OCI-LY3 (cell line): ENCODE results near the gene ERLEC1.

ENCODE experiments used
- H2AFZ ChIP-seq: fragments of 200-600, 300-600 bp; shearing (Covaris generic); 2 replicates; pipeline ENCODE4 v1.6.0; 2014; ENCODE audit warnings: antibody characterized with exemption, low read depth, low read length
- H3K27ac ChIP-seq: fragments of 200-600, 300-600 bp; sonication (generic); 2 replicates; pipeline ENCODE4 v1.5.1; 2014; ENCODE audit warnings: mild to moderate bottlenecking, low read length, moderate library complexity, mixed read lengths
- H3K27me3 ChIP-seq: fragments of 200-600, 300-600 bp; sonication (generic); 2 replicates; pipeline ENCODE4 v1.6.1; 2014; ENCODE audit warnings: low read depth, low read length, mixed read lengths
- H3K36me3 ChIP-seq: fragments of 200-600, 300-600 bp; sonication (generic); replicated peaks from 2 replicates; pipeline ENCODE3; 2014; ENCODE audit warnings: low read depth, low read length, mixed read lengths
- H3K4me1 ChIP-seq: fragments of 300-600, 200-600 bp; sonication (generic); 2 replicates; pipeline ENCODE4 v1.6.1; 2014; ENCODE audit warnings: low read length, mixed read lengths
- H3K4me2 ChIP-seq: fragments of 200-600, 300-600 bp; sonication (generic); 2 replicates; pipeline ENCODE4 v1.6.1; 2014; ENCODE audit warnings: low read length, mixed read lengths
- H3K4me3 ChIP-seq: fragments of 300-600, 200-600 bp; sonication (generic); 2 replicates; pipeline ENCODE4 v1.5.1; 2014; ENCODE audit warnings: antibody characterized with exemption, mild to moderate bottlenecking, low read length, moderate library complexity
- H3K79me2 ChIP-seq: fragments of 300-600, 200-600 bp; shearing (Covaris generic); 2 replicates; pipeline ENCODE4 v1.6.1; 2014; ENCODE audit warnings: mild to moderate bottlenecking, low read length, mixed read lengths
- H3K9ac ChIP-seq: fragments of 300-600, 200-600 bp; shearing (Covaris generic); 2 replicates; pipeline ENCODE4 v1.6.0; 2014; ENCODE audit warnings: mild to moderate bottlenecking, low read length, moderate library complexity
- H3K9me3 ChIP-seq: fragments of 200-600, 300-600 bp; shearing (Covaris generic); 2 replicates; pipeline ENCODE4 v1.6.1; 2014; ENCODE audit warnings: low read length, mixed read lengths; ENCODE audit not compliant: insufficient read depth
- H4K20me1 ChIP-seq: fragments of 200-600, 300-600 bp; sonication (generic); 2 replicates; pipeline ENCODE4 v1.6.1; 2016; ENCODE audit warnings: low read length, mixed read lengths; ENCODE audit not compliant: insufficient read depth
- EZH2phosphoT487 ChIP-seq: fragments of 200-600 bp; shearing (Covaris generic); IDR thresholded peaks from 2 replicates; pipeline ENCODE4 v1.6.1; 2018; ENCODE audit warnings: antibody characterized with exemption, mixed run types, low read depth
- TF ChIP-seq, protein P1 (sequence below): fragments of 200-600, 300-600 bp; sonication (generic); IDR thresholded peaks from 2 replicates; pipeline ENCODE4 v1.5.1; 2014; ENCODE audit warnings: antibody characterized with exemption, low read length, low read depth

Gene ERLEC1

DNA sequence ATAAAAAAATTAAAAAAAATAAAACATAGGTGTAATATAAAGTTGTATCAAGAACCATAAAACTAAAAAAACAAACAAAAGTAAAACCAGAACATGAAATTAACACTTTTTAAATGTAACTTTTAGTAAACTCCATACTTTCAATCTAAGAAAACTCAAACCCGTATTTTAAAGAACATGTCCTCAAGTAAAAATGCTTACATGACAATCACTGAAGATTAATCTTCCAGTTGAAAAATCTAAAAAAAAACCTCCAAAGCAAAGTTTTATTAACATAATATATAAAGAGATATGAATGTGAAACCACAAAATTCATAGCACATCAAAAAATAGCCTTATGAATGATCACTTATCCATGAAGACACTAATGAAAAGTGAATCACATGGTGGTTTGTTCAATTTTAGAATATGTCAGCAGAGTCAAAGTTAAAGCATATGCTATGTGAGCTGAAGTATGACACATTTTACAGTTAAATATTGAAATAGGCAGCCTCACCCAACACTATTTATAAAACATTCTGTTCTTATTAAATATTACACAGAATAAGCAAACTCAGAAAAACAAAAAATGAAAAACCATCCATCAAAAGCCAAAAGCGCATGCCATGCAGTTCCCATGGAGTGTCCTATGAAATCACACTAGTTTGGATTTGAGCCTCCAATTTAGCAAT, 42.3 kb upstream of the ERLEC1 start:
- no peak for TF ChIP-seq EZH2phosphoT487
- TF ChIP-seq, protein P1, sequence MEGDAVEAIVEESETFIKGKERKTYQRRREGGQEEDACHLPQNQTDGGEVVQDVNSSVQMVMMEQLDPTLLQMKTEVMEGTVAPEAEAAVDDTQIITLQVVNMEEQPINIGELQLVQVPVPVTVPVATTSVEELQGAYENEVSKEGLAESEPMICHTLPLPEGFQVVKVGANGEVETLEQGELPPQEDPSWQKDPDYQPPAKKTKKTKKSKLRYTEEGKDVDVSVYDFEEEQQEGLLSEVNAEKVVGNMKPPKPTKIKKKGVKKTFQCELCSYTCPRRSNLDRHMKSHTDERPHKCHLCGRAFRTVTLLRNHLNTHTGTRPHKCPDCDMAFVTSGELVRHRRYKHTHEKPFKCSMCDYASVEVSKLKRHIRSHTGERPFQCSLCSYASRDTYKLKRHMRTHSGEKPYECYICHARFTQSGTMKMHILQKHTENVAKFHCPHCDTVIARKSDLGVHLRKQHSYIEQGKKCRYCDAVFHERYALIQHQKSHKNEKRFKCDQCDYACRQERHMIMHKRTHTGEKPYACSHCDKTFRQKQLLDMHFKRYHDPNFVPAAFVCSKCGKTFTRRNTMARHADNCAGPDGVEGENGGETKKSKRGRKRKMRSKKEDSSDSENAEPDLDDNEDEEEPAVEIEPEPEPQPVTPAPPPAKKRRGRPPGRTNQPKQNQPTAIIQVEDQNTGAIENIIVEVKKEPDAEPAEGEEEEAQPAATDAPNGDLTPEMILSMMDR, result no peak
- no peak overlapping the region for H2AFZ ChIP-seq
- H3K27ac ChIP-seq, result peak overlapping the region; percentile 25; the same call in 1 of the 2 replicates
- H3K27me3 ChIP-seq, result no peaks in the 10 kb centered on the region
- peaks cover 12% of the 10 kb centered on the region for H3K36me3 ChIP-seq
- no peaks in the 10 kb centered on the region for H3K9me3 ChIP-seq
- no peaks in the 10 kb centered on the region for H4K20me1 ChIP-seq
- H3K79me2 ChIP-seq, result no peaks in the 10 kb centered on the region
- no peak overlapping the region for H3K9ac ChIP-seq
- peak overlapping the region; percentile 38 for H3K4me2 ChIP-seq
- peaks cover 25% of the 10 kb centered on the region for H3K4me1 ChIP-seq
- H3K4me3 ChIP-seq, result no peak overlapping the region

DNA sequence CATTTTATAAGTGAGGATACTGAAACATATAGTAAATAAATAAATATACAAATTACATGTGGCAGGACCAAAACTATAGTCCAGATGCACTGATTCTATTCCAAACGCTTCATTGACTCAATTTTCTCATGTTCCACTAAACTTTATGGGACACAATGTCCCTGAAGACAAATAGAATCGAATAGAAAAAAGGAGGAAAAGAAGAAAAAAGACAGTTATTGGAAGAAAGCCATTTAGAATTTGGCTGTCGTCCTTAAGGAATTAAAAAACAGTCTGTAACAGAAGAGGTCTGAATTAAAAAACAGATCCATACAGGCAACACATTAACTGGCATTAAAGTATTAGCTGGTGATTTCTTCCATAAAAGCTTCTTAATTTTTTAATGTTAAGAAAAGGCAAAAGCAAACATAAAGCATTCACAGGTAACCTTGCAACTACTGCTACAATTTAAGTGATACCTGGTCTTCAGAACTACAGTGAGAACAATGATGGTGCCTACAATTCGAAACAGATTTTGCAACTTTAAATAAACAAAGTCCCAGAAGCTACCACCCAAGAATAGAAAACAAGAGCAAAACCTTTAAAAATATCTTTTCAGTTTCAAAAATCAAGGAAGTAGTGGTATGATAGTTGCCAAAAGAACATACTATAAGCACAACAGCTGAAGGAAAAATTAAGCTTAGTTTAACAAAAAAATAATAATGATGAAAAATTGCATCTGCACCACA, 36.6 kb upstream of the ERLEC1 start:
- Histone ChIP-seq H3K4me2 (peak overlapping the region; percentile 61), H3K36me3 (peaks cover 10% of the 10 kb centered on the region), H3K9me3 (no peaks in the 10 kb centered on the region), H3K4me3 (peak overlapping the region; percentile 57; the same call in 1 of the 2 replicates), H3K79me2 (0 out of 2 replicates have a peak, but pooled peaks cover 8% of the 10 kb centered on the region), H4K20me1 (no peaks in the 10 kb centered on the region), H2AFZ (no peak overlapping the region), H3K4me1 (peaks cover 39% of the 10 kb centered on the region), H3K27ac (peak overlapping the region; percentile 34; the same call in 1 of the 2 replicates), H3K9ac (no peak overlapping the region), H3K27me3 (no peaks in the 10 kb centered on the region)
- TF ChIP-seq EZH2phosphoT487, result no peak
- TF ChIP-seq, protein P1, result no peak

DNA sequence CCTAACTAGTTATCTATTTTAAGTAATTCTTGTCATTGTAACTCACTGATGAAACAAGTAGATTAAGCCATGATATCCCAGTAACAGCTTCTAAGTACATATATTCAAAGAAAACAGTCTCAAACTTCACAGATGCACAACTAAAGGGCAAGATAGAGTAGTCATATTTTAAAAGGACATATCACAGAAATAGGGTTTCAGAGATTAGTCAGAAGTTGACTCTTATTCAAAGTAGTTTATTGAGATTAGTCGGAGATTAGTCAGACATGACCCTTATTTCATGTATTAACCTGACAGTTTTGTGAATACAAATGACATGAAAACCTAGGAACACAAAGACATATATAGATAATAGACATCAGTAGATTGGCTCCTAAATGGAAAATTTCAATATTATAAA, 35.1 kb upstream of the ERLEC1 start:
- peak overlapping the region; percentile 33; the same call in 1 of the 2 replicates for H3K9ac ChIP-seq
- no peaks in the 10 kb centered on the region for H3K9me3 ChIP-seq
- H3K4me2 ChIP-seq, result peak overlapping the region; percentile 61
- H2AFZ ChIP-seq, result no peak overlapping the region
- H3K36me3 ChIP-seq, result peaks cover 13% of the 10 kb centered on the region
- TF ChIP-seq EZH2phosphoT487, result no peak
- TF ChIP-seq, protein P1, result no peak
- no peaks in the 10 kb centered on the region for H4K20me1 ChIP-seq
- H3K4me1 ChIP-seq, result peaks cover 33% of the 10 kb centered on the region
- 0 out of 2 replicates have a peak, but pooled peaks cover 8% of the 10 kb centered on the region for H3K79me2 ChIP-seq
- peak overlapping the region; percentile 58 for H3K27ac ChIP-seq
- no peaks in the 10 kb centered on the region for H3K27me3 ChIP-seq
- peak overlapping the region; percentile 57 for H3K4me3 ChIP-seq

DNA sequence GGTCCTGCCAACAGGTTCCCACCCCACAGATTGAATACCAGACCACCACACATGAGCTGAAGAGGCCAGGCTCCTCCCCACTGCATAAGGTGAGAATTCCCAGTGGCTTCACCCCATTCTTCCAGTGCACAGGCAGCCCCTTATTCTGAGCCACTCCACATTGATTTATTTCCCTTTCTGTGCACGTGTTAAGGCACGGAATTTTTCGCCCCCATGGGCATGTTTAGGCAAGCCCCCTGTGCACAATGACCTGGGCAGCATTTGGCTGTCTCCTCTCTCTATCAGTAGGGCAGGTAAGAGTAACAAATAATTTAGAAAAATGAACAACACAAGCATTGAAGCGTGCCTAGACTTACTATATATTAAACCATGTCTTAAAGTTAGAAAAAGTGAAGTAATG, 34.5 kb upstream of the ERLEC1 start:
- Histone ChIP-seq H4K20me1 (no peaks in the 10 kb centered on the region), H3K4me3 (0 out of 2 replicates have a peak overlapping the region, but pooled peaks have one; percentile 11), H3K27ac (no peak overlapping the region), H2AFZ (no peak overlapping the region), H3K79me2 (0 out of 2 replicates have a peak, but pooled peaks cover 8% of the 10 kb centered on the region), H3K4me2 (peak overlapping the region; percentile 61), H3K9ac (no peak overlapping the region), H3K9me3 (no peaks in the 10 kb centered on the region), H3K4me1 (peaks cover 33% of the 10 kb centered on the region), H3K36me3 (peaks cover 12% of the 10 kb centered on the region), H3K27me3 (no peaks in the 10 kb centered on the region)
- TF ChIP-seq, protein P1, result no peak
- TF ChIP-seq EZH2phosphoT487, result no peak
